Hepatocyte (in vitro differentiated cells): Measurements from ENCODE around the gene RASL10B. TPM values are rescaled to one million over a fixed set of nuclear protein-coding genes. Genes with fewer than 3 reads are reported as not detected.

Experiments
- DNase-seq: peaks from one replicate; pipeline ENCODE4 v3.0.0-alpha.2; 2016; ENCODE audit warnings: low spot score
- H2AFZ ChIP-seq: fragments of 200-600 bp; sonication (generic); 2 replicates; pipeline ENCODE4 v1.6.0; 2016; ENCODE audit warnings: antibody characterized with exemption, mild to moderate bottlenecking
- H3K27ac ChIP-seq: fragments of 200-600 bp; sonication (generic); 2 replicates; pipeline ENCODE4 v1.5.1; 2016; ENCODE audit warnings: mild to moderate bottlenecking
- H3K27me3 ChIP-seq: fragments of 200-600 bp; sonication (generic); 2 replicates; pipeline ENCODE4 v1.6.1; 2016
- H3K36me3 ChIP-seq: fragments of 200-600 bp; sonication (generic); replicated peaks from 2 replicates; pipeline ENCODE4 v1.5.1; 2016; ENCODE audit warnings: low read depth; ENCODE audit not compliant: insufficient read depth
- H3K4me1 ChIP-seq: fragments of 200-600 bp; sonication (generic); 2 replicates; pipeline ENCODE4 v1.5.1; 2016; ENCODE audit warnings: mild to moderate bottlenecking, moderate library complexity; ENCODE audit not compliant: insufficient read depth
- H3K4me2 ChIP-seq: fragments of 200-600 bp; sonication (generic); 2 replicates; pipeline ENCODE4 v1.6.0; 2016
- H3K4me3 ChIP-seq: fragments of 200-600 bp; sonication (generic); 2 replicates; pipeline ENCODE4 v1.5.1; 2016; ENCODE audit warnings: mild to moderate bottlenecking
- H3K79me2 ChIP-seq: fragments of 200-600 bp; sonication (generic); 2 replicates; pipeline ENCODE4 v1.6.0; 2017; ENCODE audit warnings: mild to moderate bottlenecking
- H3K9me2 ChIP-seq: fragments of 200-600 bp; sonication (generic); replicated peaks from 2 replicates; pipeline ENCODE4 v1.6.0; 2017; ENCODE audit warnings: mild to moderate bottlenecking; ENCODE audit not compliant: insufficient read depth
- H3K9me3 ChIP-seq: fragments of 200-600 bp; sonication (generic); 2 replicates; pipeline ENCODE4 v1.5.1; 2016; ENCODE audit warnings: low read depth, mild to moderate bottlenecking
- H4K20me1 ChIP-seq: fragments of 200-600 bp; sonication (generic); 2 replicates; pipeline ENCODE4 v1.6.0; 2016; ENCODE audit warnings: mild to moderate bottlenecking; ENCODE audit not compliant: insufficient read depth, poor library complexity, severe bottlenecking
- CTCF ChIP-seq: fragments of 200-600 bp; sonication (generic); IDR thresholded peaks from 2 replicates; pipeline ENCODE4 v1.5.1; 2016; ENCODE audit warnings: antibody characterized with exemption, mild to moderate bottlenecking; ENCODE audit not compliant: poor library complexity
- EZH2 ChIP-seq: fragments of 200-600 bp; sonication (generic); IDR thresholded peaks from 2 replicates; pipeline ENCODE4 v1.6.1; 2016; ENCODE audit warnings: antibody characterized with exemption, mild to moderate bottlenecking, borderline replicate concordance
- EZH2phosphoT487 ChIP-seq: fragments of 200-600 bp; sonication (generic); IDR thresholded peaks from one replicate; pipeline ENCODE4 v1.6.1; 2018; ENCODE audit warnings: antibody characterized with exemption, mild to moderate bottlenecking, low read depth, moderate library complexity; ENCODE audit not compliant: unreplicated experiment, severe bottlenecking
- WGBS: methylation state at CpG from one replicate; pipeline ENCODE4 v1.1.6; 2016; ENCODE audit warnings: low lambda C conversion rate; ENCODE audit errors: missing lambda C conversion rate; 5-methylcytosine and 5-hydroxymethylcytosine counted together
- polyA plus RNA-seq: library from polyadenylated mRNA; unstranded; fragments of >200 nt; fragmentation: Nextera tagmentation; extraction: Ambion mirVana; gene quantifications from 2 replicates; pipeline ENCODE4 v1.2.1, GENCODE V29; 2016
- total RNA-seq: library from RNA; depleted of rRNA; stranded (reverse); fragments of >200 nt; gene quantifications from 2 replicates; pipeline ENCODE4 v1.2.3, GENCODE V29; 2014

The RASL10B gene
- total and polyA plus RNA-seq, 2 experiments from 2014 or later, result 7.1 to 7.6 TPM

DNA sequence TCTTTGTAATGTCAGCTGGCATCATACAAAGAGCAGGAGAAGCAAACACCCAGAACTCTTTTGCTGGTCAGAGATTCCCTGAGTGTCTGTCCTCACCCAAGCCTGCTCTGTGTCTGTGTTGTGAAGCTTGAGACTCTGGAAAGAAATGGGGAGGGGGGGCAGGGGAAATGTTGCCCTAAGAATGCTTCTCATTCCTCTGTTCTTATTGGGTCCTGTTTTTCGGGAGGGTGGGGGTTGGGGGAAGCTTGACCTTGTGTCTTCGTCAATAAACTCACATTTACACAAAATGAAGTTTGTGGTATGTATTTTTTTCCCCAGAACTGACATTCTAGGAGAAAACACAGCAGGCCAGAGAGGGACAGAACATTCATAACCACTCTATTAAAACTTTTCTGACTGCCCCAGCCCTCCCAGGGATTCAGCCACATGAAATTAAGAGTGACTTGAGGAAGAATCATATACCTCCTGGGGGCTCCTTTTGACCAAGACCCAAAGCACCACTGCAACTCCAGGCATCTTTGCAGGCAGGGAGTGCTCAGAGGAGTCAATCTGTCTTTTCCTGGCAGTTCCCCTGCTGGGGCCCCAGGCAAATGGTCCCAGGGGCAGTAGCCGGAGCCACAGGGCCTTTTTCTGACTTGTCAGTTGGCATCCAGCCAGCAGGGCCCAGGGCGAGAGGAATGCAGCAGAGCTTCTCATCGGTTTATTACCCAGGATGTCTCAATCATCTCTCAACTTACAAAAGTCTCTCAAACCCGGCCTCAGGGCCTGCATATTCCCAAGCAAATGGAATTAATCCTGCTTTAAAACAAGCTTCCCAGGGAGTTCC, 5.1 kb upstream of the RASL10B start:
- no peaks in the 10 kb centered on the region for H3K79me2 ChIP-seq
- no peak overlapping the region for H3K4me3 ChIP-seq
- peak overlapping the region; percentile 36 for H3K4me2 ChIP-seq
- H3K36me3 ChIP-seq, result no peaks in the 10 kb centered on the region
- no peaks in the 10 kb centered on the region for H3K9me2 ChIP-seq
- H4K20me1 ChIP-seq, result no peaks in the 10 kb centered on the region
- H3K27ac ChIP-seq, result peak overlapping the region; percentile 80
- no peaks in the 10 kb centered on the region for H3K27me3 ChIP-seq
- H3K9me3 ChIP-seq, result no peaks in the 10 kb centered on the region
- 28% methylated on average over 6 of the region's 6 CpGs for WGBS
- TF ChIP-seq EZH2phosphoT487 (no peak), CTCF (no peak)
- peaks cover 30% of the 10 kb centered on the region for H3K4me1 ChIP-seq
- peak; percentile 86 for DNase-seq
- H2AFZ ChIP-seq, result no peak overlapping the region

GRCh38 chr17:35726953-35727460, 4.4 kb upstream of the RASL10B start:
- H2AFZ ChIP-seq, result no peak overlapping the region
- no peaks in the 10 kb centered on the region for H4K20me1 ChIP-seq
- no peaks in the 10 kb centered on the region for H3K9me2 ChIP-seq
- H3K27me3 ChIP-seq, result no peaks in the 10 kb centered on the region
- TF ChIP-seq CTCF (no peak), EZH2 (no peak), EZH2phosphoT487 (no peak)
- no peak overlapping the region for H3K4me3 ChIP-seq
- peak overlapping the region; percentile 28 for H3K4me2 ChIP-seq
- DNase-seq, result no peak
- no peaks in the 10 kb centered on the region for H3K9me3 ChIP-seq
- H3K4me1 ChIP-seq, result peaks cover 30% of the 10 kb centered on the region
- no peaks in the 10 kb centered on the region for H3K79me2 ChIP-seq
- H3K27ac ChIP-seq, result peak overlapping the region; percentile 64
- no peaks in the 10 kb centered on the region for H3K36me3 ChIP-seq
- WGBS, result 70% methylated on average over 5 of the region's 5 CpGs

DNA sequence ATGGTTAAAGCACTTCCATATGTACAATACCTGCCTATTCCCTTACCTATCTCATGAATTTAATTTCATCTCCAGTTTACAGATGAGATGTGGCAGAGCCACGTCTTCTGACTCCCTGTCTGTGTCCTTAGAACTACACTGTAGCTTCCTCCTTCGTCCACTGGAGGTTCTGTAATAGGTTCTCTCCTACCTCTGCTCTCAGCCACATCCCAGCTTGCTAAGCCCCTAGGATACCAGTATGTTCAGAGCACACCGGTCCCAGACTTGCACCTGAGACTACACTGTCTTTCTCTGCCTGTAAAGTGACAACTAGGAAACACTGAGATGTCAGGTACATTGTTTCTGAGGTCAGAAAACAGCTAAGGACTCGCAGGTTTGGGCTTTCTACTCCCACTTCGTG, 3.8 kb upstream of the RASL10B start:
- Histone ChIP-seq H3K79me2 (no peaks in the 10 kb centered on the region), H3K9me2 (no peaks in the 10 kb centered on the region), H3K36me3 (no peaks in the 10 kb centered on the region), H3K4me2 (no peak overlapping the region), H3K4me3 (no peak overlapping the region), H3K4me1 (peaks cover 30% of the 10 kb centered on the region), H3K27ac (peak overlapping the region; percentile 64), H4K20me1 (no peaks in the 10 kb centered on the region), H3K27me3 (no peaks in the 10 kb centered on the region), H2AFZ (no peak overlapping the region), H3K9me3 (no peaks in the 10 kb centered on the region)
- 88% methylated on average over 5 of the region's 5 CpGs for WGBS
- no peak for DNase-seq
- no peak for TF ChIP-seq EZH2
- no peak for TF ChIP-seq EZH2phosphoT487
- TF ChIP-seq CTCF, result no peak
